G401 (cell line): ENCODE measurements around the gene FIBCD1. TPM values are rescaled to one million over a fixed set of nuclear protein-coding genes. Genes with fewer than 3 reads are reported as not detected.

Source experiments
- DNase-seq: peaks from one replicate; pipeline ENCODE4 v3.0.0-alpha.2; 2015; ENCODE audit warnings: low spot score
- in situ Hi-C: cut with HindIII; loops from 2 replicates; pipeline ENCODE4 v1.10.0; 2016; ENCODE audit warnings: low sequenced_read_pairs, mixed read lengths
- total RNA-seq: library from RNA; depleted of rRNA; stranded (reverse); fragments of >200 nt; shearing (Covaris generic); gene quantifications from 2 replicates; pipeline ENCODE4 v1.2.3, GENCODE V29; 2014

FIBCD1 gene
- total RNA-seq, 1 experiment from 2014 or later = 2.4 TPM

- DNase-seq = peak; percentile 79
- in situ Hi-C loops = no loop called here
Observed at GRCh38 chr9:130940693-130941576, 1.9 kb upstream of the FIBCD1 start.

- peak; percentile 13 for DNase-seq
- in situ Hi-C loops = no loop called here
Observed at GRCh38 chr9:130940027-130940549, 1.0 kb upstream of the FIBCD1 start.

- no peak for DNase-seq
- in situ Hi-C loops = no loop called here
Observed at GRCh38 chr9:130939405-130940026, 469 bp upstream of the FIBCD1 start.

- in situ Hi-C loops = no loop called here
- no peak for DNase-seq
Observed at GRCh38 chr9:130938184-130938651, 829 bp downstream of the FIBCD1 start.

GRCh38 chr9:130937146-130938076, 1.6 kb downstream of the FIBCD1 start:
- in situ Hi-C loops = no loop called here
- DNase-seq = no peak

- peak; percentile 69 for DNase-seq
Observed at GRCh38 chr9:130936285-130937117, 2.5 kb downstream of the FIBCD1 start.

DNA sequence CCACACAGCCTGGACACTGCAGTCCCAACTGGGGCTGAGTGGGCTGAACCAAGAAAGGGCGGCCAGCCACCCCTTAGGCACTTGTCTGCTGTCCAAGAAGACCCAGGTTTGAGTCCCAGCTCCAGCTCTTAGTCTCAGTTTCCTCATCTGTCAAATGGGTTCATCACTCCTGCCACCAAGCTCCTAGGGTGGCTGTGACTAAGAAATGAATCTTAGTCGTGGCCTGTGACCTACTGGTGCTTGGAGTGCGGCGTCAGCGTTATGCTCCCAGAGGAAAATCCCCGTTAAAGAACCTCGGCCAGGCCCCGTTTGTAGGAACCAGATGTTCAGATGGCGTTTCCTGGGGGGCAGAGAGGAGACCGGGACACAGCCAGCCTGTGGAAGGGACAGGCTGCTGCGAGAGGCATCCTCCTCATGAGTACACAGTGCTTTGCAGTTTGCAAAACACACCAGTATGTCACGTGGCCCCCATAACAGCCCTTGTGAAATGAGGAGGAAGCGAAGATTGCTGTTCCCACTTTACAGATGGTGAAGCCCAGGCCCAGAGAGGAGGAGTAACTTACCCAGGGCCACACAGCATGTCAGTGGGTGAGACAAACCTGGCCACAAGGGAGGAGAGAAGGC, 3.3 kb downstream of the FIBCD1 start:
- in situ Hi-C loops = no loop called here
- no peak for DNase-seq

More at GRCh38 chr9:130936285-130937117, 2.5 kb downstream of the FIBCD1 start:
- in situ Hi-C loops = no loop called here

DNA sequence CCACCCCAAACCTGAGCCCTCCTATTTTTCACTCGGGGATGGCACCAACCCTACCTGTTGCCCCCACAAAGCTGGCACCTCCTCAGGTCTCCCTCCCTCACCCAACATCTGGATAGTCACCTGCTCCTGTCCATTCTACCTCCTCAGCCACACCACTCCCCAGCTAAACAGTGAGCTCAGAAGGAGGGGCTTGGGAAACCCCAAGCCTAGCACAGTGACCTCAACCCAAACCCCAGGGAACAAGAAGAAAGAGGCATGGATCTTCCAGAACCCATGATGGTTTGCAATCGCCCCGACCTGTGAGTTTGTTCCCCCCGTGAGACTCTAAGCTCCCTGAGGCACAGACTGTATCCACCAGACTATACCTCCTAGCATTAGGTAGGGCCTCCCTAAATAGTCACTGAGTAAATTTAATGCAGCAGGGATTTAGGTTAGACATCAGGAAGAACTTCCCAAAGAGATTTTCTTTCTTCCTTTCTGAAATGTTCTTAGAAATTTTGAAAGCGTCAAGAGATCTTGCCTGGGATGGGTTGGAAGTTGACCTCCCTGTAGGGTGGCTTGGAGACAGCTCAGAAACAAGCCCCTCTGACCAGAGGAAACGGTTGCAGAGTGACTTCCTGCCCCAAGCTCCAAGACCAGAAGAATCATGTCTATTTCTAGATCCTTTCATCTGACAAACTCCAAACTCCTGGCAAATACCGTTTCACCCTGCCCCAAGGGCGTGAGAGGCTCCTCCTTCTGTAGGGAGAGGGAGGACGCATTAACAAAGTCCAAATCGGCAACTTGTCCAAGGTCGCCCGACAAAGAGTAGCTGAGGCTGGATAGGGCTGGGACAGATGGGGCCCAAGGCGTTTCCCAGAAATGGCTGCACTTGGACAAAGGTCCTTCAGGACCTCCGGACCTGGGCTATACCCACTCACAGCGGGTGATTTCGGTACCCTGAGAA, 4.1 kb downstream of the FIBCD1 start:
- DNase-seq = no peak
- in situ Hi-C loops = no loop called here

DNA sequence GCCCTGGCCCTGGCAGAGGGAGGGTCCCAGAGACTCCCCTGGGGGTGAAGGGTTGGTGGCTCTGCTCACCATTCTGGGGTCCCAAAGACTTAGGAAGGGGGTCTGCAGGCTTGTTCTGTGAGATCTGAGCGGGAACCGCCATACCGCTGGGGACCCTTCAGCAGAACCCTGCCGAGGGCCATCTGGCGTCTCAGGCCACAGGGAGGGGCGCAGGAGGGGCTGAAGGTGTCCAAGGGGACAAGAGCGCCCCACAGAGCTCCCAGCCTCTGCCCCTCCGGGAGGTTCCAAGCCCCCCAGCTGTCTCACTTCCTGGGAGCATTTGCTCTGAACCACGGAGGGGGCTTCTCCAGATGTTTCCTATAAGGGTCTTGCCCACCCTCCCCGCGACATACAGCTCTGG, 4.8 kb downstream of the FIBCD1 start:
- in situ Hi-C loops = no loop called here
- DNase-seq = no peak

DNA sequence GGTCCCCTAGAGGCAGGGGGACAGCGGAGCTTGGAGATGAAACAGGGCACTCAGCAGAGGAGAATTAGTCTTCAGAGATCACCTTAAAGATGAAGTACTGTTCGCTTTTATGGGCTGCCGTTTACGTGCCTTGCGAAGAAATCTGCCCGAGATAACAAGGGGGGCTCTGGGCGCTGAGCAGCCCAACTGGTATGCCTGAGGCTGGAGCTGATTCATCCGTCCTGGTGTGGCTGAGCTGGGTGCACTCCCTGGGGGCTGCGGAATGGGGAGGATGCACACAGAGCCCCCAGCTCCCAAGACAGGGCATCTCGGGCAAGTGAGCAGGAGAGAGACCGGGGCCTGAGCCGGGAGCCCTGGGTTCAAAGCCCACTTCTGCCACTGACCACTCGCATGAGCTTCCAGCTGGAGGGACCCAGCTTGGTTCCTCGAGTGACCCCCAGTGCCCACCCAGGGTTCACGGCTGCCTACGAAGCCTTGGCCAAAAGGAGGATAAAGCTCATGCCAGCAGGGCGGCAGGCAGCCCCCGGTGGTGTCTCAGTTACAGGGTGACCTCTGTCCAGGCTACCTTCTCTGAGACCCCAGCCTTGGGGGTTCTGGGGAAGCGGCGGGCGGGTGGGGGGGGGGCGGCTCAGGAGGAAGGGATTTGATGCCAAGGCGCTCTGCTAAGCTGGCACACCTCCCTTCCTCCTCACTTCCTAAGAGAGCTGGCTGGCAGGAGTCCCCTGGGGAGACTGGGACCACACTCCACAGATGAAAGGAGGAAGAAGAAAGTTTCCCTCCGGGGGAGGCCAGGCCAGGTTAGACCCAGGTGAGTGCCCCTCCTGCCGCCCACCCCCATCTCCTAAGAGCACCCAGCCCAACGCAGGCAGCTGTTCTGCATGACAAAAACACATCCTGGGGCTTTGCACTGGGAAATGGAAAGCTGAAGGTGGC, 5.7 kb downstream of the FIBCD1 start:
- DNase-seq = no peak
- in situ Hi-C loops = no loop called here

DNA sequence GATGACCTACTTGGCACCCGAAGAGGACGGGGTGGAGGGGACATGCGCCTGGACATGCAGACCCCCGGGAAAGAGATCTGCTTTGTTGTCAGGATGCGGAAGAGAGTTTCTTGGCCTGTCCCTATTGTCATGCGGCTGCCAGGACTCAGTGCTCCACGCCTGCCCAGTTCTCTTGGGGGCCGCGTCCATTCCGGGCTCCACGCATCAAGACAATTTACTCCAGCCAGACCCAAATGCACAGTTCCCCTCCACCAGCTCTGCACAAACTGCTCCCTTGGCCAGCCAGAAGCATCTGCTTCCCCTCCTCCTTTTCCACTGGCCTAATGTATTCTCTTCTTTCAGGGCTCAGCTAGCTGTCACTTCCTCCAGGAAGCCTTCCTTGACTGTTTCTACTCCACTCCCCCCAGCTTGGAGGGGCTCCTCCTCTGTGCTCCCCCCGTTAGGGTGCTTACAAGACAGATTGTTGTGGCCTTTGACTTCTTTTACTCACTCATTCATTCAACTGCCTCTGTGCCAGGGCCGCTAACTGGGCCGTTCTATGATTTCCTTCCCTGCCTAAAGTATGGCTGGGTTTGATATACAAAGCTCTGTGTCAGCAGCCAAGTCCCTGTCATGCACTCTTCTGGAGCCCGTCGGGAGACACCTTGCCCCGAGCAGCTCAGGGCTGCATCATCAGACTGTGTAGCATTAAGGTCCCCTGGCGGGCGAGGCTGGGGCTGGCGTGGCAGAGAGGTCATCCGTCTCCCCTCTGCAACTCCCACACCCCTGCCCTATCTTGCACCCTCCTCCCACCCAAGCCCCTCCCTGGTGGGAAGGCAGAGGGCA, 6.6 kb downstream of the FIBCD1 start:
- no peak for DNase-seq
- in situ Hi-C loops = no loop called here

DNA sequence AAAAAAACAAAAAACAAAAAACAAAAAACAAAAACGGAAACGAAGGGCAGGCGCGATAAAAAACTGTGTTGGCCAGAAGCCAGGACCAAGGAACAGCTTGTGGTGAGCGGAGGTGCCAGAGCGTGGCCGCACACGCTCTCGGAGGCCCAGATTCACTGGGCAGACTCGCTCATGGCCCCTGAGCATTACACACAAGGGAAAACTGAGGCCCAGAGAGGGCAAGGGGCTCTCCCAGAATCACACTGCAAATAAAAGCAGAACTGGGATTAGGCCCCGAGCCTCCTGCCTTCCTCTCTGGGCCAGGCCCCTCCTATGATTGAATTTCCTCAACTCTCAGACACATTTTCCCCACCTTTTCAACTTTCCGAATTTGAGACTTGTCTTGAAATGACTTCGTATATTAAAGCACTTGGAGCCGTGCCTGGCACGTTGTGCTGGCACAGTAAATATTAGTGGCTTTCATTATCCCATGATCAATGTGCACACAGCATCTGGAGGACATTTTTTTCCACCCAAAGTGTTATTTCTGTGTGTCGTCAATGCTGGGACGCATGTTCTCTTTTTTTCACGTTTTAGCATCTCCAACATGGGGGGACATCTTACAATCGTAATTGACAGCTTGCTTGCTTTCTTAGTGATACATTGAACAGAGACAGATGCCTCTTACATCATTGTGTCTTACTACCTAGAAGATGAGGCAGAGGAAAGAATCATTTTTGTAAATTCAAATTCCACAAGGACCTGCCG, 7.4 kb downstream of the FIBCD1 start:
- no peak for DNase-seq
- in situ Hi-C loops = no loop called here

DNA sequence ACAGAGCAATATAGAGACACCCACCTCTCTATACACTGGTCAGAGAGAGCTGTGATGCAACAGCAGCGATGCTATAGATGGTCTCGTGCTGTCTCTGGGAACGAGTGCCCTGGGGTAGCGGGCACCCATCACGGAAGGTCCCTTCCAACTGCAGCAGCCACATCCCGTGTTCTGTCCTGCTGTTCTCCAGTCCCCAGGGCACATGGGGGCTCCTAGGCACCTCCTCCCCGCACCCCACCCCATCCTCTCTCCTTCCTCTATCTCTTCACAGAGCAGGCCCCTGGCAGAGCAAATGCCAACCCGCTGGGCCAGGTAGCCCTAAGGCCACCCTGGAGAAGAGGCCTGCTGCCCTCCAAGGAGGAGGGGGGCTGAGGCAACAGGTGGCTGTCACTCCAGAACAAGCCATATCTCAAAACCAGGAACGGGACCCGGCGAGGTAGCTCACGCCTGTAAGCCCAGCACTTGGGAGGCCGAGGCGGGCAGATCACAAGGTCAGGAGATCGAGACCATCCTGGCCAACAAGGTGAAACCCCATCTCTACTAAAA, 8.2 kb downstream of the FIBCD1 start:
- in situ Hi-C loops = no loop called here
- no peak for DNase-seq

DNA sequence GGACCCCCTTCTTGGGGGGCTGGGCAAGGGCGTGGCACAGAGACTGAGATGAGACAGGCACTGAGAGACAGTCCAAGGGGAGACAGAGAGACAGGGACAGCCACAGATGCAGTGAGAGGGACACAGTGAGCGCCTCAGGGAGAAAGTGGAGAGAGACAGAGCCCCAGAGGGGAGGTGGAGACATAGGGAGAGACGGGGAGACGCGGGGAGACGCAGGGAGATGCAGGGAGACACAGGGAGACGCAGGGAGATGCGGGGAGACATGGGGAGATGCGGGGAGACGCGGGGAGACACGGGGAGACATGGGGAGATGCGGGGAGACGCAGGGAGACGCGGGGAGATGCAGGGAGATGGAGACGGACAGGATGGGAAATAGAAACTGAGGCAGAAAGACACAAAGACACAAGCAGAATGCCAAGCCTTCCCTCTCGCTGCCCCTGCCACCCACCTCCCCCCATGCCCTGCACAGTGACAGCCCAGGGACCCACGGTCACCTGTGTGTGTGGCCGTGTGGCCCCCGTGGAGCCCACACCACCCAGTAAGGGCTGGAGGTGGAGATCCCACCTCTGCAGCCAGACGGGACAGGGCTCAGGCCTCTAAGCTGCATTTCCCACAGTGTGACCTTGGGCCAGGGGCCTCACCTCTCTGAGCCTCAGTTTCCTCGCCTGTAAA, 8.8 kb downstream of the FIBCD1 start:
- in situ Hi-C loops = no loop called here
- DNase-seq = no peak
